Fibroblast of lung (primary cell): ENCODE data around the gene SDF2L1. TPM values are rescaled to one million over a fixed set of nuclear protein-coding genes. Genes with fewer than 3 reads are reported as not detected.
"Not testable (repeated sequence)": the region's sequence is repeated elsewhere in the genome, so short reads cannot be mapped to it uniquely, and the experiment has no call there.

Source experiments
- DNase-seq, 2 donors: peaks; one replicate each; pipeline versions ENCODE4 v3.0.0 to v3.0.0-alpha.2; 2010; ENCODE audit warnings: low read depth in 2 of 2
- H2AFZ ChIP-seq: 2 replicates; pipeline ENCODE4 v1.5.1; 2012; ENCODE audit warnings: low read length, control low read depth, inconsistent platforms
- H3K27ac ChIP-seq: 2 replicates; pipeline ENCODE4 v1.5.1; 2011; ENCODE audit warnings: low read length, control low read depth; ENCODE audit not compliant: insufficient read depth
- H3K27me3 ChIP-seq: 2 replicates; pipeline ENCODE4 v1.5.1; 2011; ENCODE audit warnings: mild to moderate bottlenecking, low read length; ENCODE audit not compliant: control insufficient read depth, insufficient read depth
- H3K36me3 ChIP-seq: 2 replicates; pipeline ENCODE4 v1.5.1; 2011; ENCODE audit warnings: low read length; ENCODE audit not compliant: control insufficient read depth, insufficient read depth
- H3K4me1 ChIP-seq: 2 replicates; pipeline ENCODE4 v1.5.1; 2011; ENCODE audit warnings: low read length; ENCODE audit not compliant: control insufficient read depth, insufficient read depth; ENCODE audit errors: extremely low read depth
- H3K4me2 ChIP-seq: 2 replicates; pipeline ENCODE4 v1.5.1; 2011; ENCODE audit warnings: low read length, control low read depth; ENCODE audit not compliant: insufficient read depth; ENCODE audit errors: extremely low read depth
- H3K4me3 ChIP-seq, 4 experiments: fragments of 200-600 bp in 1 of 4; sonication (generic) in 1 of 4; replicated peaks in 1 of 4; 2 replicates each; pipeline ENCODE4 v1.5.1; 2011 to 2016; ENCODE audit warnings: low read length in 4 of 4, low read depth in 3 of 4, mild to moderate bottlenecking in 3 of 4, control low read depth in 2 of 4, inconsistent platforms in 1 of 4, mixed read lengths in 1 of 4; ENCODE audit not compliant: insufficient read depth in 1 of 4; ENCODE audit errors: control extremely low read depth in 1 of 4
- H3K79me2 ChIP-seq: 2 replicates; pipeline ENCODE4 v1.5.1; 2012; ENCODE audit warnings: mild to moderate bottlenecking, low read length, inconsistent platforms; ENCODE audit not compliant: control insufficient read depth, insufficient read depth
- H3K9ac ChIP-seq: 2 replicates; pipeline ENCODE4 v1.5.1; 2011; ENCODE audit warnings: mild to moderate bottlenecking, low read length, control low read depth; ENCODE audit not compliant: insufficient read depth
- H3K9me3 ChIP-seq: 2 replicates; pipeline ENCODE4 v1.5.1; 2012; ENCODE audit warnings: low read depth, low read length; ENCODE audit not compliant: control insufficient read depth, insufficient read depth
- H4K20me1 ChIP-seq: 2 replicates; pipeline ENCODE4 v1.5.1; 2011; ENCODE audit warnings: low read length; ENCODE audit not compliant: control insufficient read depth, insufficient read depth; ENCODE audit errors: extremely low read depth
- EZH2 ChIP-seq: IDR thresholded peaks from 2 replicates; pipeline ENCODE4 v1.5.1; 2012; ENCODE audit warnings: low read length, control low read depth, mild to moderate bottlenecking; ENCODE audit errors: missing control alignments
- polyA plus RNA-seq, 2 donors: library from polyadenylated mRNA; depleted of rRNA in 1 of 2; stranded (reverse) in 1 of 2; unstranded in 1 of 2; fragments of >200 nt; gene quantifications; 2 replicates each; pipeline ENCODE4 v1.2.1, GENCODE V29; 2011 to 2012; ENCODE audit warnings: missing spikeins in 1 of 2
- total RNA-seq: library from RNA; depleted of rRNA; stranded (reverse); fragments of >200 nt; gene quantifications from 2 replicates; pipeline ENCODE4 v1.2.1, GENCODE V29; 2014
- TF ChIP-seq, protein P1 (sequence below), 2 donors: IDR thresholded peaks in 1 of 2; conservative IDR thresholded peaks in 1 of 2; 1 replicate in 1 of 2; 2 replicates in 1 of 2; pipeline ENCODE4 v1.5.1; 2011 to 2012; ENCODE audit warnings: low read length in 2 of 2, control low read depth in 1 of 2, inconsistent platforms in 1 of 2, low read depth in 1 of 2, mild to moderate bottlenecking in 1 of 2

Gene SDF2L1
- total and polyA plus RNA-seq, 2 donors (not counting 1 experiment from before 2014, with no cell fraction given) = 12.0 to 13.2 TPM

- H3K27ac ChIP-seq = no peak overlapping the region
- H3K9me3 ChIP-seq = no peaks in the 10 kb centered on the region
These were observed 47.1 kb upstream of the SDF2L1 start for GRCh38 chr22:21594865-21595452.

DNA sequence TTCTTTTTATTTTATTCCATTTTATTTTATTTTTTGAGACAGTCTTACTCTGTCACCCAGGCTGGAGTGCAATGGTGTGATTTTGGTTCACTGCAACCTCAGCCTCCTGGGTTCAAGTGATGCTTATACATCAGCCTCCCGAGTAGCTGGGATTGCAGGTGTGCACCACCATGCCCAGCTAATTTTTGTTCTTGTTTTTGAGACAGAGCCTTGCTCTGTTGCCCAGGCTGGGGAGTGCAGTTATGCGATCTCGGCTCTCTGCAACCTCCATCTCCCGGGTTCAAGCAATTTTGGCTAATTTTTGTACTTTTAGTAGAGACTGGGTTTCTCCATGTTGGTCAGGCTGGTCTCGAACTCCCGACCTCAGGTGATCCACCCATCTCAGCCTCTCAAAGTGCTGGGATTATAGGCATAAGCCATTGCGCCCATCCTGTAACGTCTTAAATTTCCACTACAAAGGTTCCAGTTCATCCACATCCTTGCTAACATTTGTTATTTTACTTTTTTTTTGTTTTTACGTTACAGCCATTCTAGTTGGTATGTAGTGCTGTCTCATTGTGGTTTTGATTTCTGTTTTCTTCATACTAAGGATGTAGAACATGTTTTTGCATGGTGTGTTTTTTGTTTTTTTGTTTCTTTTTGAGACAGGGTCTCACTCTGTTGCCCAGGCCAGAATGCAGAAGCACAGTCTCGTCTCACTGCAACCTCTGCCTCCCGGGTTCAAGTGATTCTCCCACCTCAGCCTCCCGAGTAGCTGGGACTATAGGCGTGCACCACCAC lies 45.6 kb upstream of the SDF2L1 start:
- not testable (repeated sequence) for DNase-seq, H3K27ac ChIP-seq, H3K9me3 ChIP-seq, H3K4me1 ChIP-seq, H4K20me1 ChIP-seq, H3K27me3 ChIP-seq, H3K4me3 ChIP-seq, H3K9ac ChIP-seq, H2AFZ ChIP-seq, H3K4me2 ChIP-seq
- Histone ChIP-seq H3K79me2 (peaks cover 85% of the 10 kb centered on the region), H3K36me3 (peaks cover 15% of the 10 kb centered on the region)

More at GRCh38 chr22:21594865-21595452, 47.1 kb upstream of the SDF2L1 start:
- Histone ChIP-seq H3K27me3 (no peaks in the 10 kb centered on the region), H3K4me3 (no peak overlapping the region), H3K4me2 (no peak overlapping the region), H2AFZ (no peak overlapping the region), H4K20me1 (peaks cover 1% of the 10 kb centered on the region), H3K36me3 (peaks cover 15% of the 10 kb centered on the region), H3K4me1 (no peaks in the 10 kb centered on the region), H3K9ac (no peak overlapping the region), H3K79me2 (peaks cover 91% of the 10 kb centered on the region)
- TF ChIP-seq, protein P1, sequence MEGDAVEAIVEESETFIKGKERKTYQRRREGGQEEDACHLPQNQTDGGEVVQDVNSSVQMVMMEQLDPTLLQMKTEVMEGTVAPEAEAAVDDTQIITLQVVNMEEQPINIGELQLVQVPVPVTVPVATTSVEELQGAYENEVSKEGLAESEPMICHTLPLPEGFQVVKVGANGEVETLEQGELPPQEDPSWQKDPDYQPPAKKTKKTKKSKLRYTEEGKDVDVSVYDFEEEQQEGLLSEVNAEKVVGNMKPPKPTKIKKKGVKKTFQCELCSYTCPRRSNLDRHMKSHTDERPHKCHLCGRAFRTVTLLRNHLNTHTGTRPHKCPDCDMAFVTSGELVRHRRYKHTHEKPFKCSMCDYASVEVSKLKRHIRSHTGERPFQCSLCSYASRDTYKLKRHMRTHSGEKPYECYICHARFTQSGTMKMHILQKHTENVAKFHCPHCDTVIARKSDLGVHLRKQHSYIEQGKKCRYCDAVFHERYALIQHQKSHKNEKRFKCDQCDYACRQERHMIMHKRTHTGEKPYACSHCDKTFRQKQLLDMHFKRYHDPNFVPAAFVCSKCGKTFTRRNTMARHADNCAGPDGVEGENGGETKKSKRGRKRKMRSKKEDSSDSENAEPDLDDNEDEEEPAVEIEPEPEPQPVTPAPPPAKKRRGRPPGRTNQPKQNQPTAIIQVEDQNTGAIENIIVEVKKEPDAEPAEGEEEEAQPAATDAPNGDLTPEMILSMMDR (conservative IDR thresholded peaks at IDR 0.05 in 1 of 2, IDR thresholded peaks at IDR 0.05 in 1 of 2; ENCODE audit: low read depth in 1 of 2, low read length in 2 of 2) = no peak
- TF ChIP-seq EZH2 = no peak
- no peak for DNase-seq

- Histone ChIP-seq H2AFZ (no peak overlapping the region), H3K9ac (no peak overlapping the region), H3K4me3 (no peak overlapping the region), H3K4me1 (no peaks in the 10 kb centered on the region), H4K20me1 (no peaks in the 10 kb centered on the region), H3K79me2 (peaks cover 82% of the 10 kb centered on the region), H3K9me3 (no peaks in the 10 kb centered on the region), H3K27me3 (no peaks in the 10 kb centered on the region), H3K4me2 (no peak overlapping the region), H3K27ac (no peak overlapping the region), H3K36me3 (peaks cover 12% of the 10 kb centered on the region)
- DNase-seq = no peak
- TF ChIP-seq EZH2 = no peak
- TF ChIP-seq, protein P1 (conservative IDR thresholded peaks at IDR 0.05 in 1 of 2, IDR thresholded peaks at IDR 0.05 in 1 of 2; ENCODE audit: low read depth in 1 of 2, low read length in 2 of 2) = no peak
These were observed 43.8 kb upstream of the SDF2L1 start for GRCh38 chr22:21598302-21598701.
